Measurements from ENCODE around the gene ZNF670.

DNA sequence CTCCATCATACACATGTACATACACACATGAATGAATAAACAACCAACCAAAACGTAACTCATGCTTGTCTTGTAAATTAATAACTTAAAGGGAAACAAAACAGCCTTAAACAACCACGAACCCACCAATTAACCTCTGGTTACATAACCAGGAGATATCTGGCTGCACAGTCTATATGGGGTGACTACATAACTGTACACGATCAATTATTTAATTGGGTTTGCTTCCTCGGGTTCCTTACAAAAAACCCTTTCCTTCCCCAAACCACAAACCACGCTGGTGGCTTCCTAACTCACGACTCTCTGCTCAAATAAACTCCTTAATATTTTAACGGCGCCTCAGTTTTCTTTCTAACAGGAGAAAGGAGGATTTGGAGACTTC lies 744 bp downstream of the ZNF670 start:
- TF ChIP-seq RCOR1 (IDR thresholded peaks at IDR 0.05; ENCODE audit: borderline replicate concordance in 1 of 2, low read depth in 2 of 2, low read length in 2 of 2) (no peak), ZNF79 (CRISPR knock-in tag; IDR thresholded peaks at IDR 0.05; ENCODE audit: low read depth) (no peak), ARID2 (IDR thresholded peaks at IDR 0.05) (no peak), CHD4 (IDR thresholded peaks at IDR 0.05; ENCODE audit: insufficient read depth, insufficient replicate concordance, low read depth, low read length, poor library complexity, severe bottlenecking) (no peak), ZFX (CRISPR knock-in tag; IDR thresholded peaks at IDR 0.05) (no peak)
- TF ChIP-seq, protein P1, sequence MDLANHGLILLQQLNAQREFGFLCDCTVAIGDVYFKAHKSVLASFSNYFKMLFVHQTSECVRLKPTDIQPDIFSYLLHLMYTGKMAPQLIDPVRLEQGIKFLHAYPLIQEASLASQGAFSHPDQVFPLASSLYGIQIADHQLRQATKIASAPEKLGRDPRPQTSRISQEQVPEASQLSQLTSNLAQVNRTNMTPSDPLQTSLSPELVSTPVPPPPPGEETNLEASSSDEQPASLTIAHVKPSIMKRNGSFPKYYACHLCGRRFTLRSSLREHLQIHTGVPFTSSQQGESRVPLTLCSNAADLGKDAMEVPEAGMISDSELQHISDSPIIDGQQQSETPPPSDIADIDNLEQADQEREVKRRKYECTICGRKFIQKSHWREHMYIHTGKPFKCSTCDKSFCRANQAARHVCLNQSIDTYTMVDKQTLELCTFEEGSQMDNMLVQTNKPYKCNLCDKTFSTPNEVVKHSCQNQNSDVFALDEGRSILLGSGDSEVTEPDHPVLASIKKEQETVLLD (IDR thresholded peaks at IDR 0.05) = no peak
- TF ChIP-seq, protein P2, sequence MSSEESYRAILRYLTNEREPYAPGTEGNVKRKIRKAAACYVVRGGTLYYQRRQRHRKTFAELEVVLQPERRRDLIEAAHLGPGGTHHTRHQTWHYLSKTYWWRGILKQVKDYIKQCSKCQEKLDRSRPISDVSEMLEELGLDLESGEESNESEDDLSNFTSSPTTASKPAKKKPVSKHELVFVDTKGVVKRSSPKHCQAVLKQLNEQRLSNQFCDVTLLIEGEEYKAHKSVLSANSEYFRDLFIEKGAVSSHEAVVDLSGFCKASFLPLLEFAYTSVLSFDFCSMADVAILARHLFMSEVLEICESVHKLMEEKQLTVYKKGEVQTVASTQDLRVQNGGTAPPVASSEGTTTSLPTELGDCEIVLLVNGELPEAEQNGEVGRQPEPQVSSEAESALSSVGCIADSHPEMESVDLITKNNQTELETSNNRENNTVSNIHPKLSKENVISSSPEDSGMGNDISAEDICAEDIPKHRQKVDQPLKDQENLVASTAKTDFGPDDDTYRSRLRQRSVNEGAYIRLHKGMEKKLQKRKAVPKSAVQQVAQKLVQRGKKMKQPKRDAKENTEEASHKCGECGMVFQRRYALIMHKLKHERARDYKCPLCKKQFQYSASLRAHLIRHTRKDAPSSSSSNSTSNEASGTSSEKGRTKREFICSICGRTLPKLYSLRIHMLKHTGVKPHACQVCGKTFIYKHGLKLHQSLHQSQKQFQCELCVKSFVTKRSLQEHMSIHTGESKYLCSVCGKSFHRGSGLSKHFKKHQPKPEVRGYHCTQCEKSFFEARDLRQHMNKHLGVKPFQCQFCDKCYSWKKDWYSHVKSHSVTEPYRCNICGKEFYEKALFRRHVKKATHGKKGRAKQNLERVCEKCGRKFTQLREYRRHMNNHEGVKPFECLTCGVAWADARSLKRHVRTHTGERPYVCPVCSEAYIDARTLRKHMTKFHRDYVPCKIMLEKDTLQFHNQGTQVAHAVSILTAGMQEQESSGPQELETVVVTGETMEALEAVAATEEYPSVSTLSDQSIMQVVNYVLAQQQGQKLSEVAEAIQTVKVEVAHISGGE (CRISPR knock-in tag; IDR thresholded peaks at IDR 0.05) = no peak
- TF ChIP-seq, protein P3, sequence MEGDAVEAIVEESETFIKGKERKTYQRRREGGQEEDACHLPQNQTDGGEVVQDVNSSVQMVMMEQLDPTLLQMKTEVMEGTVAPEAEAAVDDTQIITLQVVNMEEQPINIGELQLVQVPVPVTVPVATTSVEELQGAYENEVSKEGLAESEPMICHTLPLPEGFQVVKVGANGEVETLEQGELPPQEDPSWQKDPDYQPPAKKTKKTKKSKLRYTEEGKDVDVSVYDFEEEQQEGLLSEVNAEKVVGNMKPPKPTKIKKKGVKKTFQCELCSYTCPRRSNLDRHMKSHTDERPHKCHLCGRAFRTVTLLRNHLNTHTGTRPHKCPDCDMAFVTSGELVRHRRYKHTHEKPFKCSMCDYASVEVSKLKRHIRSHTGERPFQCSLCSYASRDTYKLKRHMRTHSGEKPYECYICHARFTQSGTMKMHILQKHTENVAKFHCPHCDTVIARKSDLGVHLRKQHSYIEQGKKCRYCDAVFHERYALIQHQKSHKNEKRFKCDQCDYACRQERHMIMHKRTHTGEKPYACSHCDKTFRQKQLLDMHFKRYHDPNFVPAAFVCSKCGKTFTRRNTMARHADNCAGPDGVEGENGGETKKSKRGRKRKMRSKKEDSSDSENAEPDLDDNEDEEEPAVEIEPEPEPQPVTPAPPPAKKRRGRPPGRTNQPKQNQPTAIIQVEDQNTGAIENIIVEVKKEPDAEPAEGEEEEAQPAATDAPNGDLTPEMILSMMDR (IDR thresholded peaks at IDR 0.05 in 2 of 3, conservative IDR thresholded peaks at IDR 0.05 in 1 of 3; ENCODE audit: insufficient read depth in 2 of 3, low read depth in 1 of 3, low read length in 3 of 3) = no peak

Measured in K562 (cell line).